ENCODE results near the gene CBLN1.

Gene CBLN1

DNA sequence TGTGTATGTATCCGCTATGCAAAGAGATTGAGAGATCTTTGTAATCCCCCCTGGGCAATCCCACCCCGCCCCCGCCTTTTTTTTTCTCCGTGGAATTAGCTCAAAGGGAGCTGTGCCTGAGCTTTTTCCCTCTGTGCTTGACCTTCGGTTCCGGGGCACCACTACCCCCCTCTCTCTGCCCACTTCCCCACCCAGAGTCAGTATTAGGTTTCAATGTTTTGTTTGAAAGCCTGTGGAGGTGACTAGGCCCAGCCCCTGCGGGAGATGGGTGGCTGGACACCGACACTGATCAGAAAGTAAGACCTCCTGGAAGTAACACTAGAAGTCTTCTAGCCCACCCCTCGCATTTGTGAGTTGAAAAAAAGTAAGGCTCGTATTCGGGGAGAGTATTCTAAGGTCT is 7.0 kb downstream of the CBLN1 start:
- DNase-seq (ENCODE audit: low read depth): no peak
- H3K4me3 ChIP-seq (ENCODE audit: low read length): no peak overlapping the region
- TF ChIP-seq, protein P1, sequence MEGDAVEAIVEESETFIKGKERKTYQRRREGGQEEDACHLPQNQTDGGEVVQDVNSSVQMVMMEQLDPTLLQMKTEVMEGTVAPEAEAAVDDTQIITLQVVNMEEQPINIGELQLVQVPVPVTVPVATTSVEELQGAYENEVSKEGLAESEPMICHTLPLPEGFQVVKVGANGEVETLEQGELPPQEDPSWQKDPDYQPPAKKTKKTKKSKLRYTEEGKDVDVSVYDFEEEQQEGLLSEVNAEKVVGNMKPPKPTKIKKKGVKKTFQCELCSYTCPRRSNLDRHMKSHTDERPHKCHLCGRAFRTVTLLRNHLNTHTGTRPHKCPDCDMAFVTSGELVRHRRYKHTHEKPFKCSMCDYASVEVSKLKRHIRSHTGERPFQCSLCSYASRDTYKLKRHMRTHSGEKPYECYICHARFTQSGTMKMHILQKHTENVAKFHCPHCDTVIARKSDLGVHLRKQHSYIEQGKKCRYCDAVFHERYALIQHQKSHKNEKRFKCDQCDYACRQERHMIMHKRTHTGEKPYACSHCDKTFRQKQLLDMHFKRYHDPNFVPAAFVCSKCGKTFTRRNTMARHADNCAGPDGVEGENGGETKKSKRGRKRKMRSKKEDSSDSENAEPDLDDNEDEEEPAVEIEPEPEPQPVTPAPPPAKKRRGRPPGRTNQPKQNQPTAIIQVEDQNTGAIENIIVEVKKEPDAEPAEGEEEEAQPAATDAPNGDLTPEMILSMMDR (conservative IDR thresholded peaks at IDR 0.05; ENCODE audit: low read length): no peak

DNA sequence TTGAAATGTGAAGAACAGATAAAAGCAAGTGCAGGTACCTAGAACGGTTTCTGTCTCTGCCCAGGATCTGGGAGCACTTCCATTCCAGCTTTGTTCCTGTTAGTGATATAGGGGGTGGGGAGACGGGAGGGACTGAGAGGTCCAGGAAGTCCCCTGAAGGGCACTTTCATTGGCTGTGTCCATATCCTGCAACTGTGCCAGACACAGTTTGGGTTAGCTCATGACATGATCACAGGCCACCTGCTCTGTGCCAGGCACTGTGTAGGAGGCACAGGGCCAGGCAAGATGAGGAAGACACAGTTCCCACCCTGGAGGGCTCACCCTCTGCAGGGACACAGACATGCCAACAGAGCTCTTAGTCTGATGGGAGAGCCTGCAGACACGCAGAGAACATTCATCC is 7.9 kb downstream of the CBLN1 start:
- TF ChIP-seq, protein P1 (conservative IDR thresholded peaks at IDR 0.05; ENCODE audit: low read length): no peak
- H3K4me3 ChIP-seq (ENCODE audit: low read length): no peak overlapping the region

DNA sequence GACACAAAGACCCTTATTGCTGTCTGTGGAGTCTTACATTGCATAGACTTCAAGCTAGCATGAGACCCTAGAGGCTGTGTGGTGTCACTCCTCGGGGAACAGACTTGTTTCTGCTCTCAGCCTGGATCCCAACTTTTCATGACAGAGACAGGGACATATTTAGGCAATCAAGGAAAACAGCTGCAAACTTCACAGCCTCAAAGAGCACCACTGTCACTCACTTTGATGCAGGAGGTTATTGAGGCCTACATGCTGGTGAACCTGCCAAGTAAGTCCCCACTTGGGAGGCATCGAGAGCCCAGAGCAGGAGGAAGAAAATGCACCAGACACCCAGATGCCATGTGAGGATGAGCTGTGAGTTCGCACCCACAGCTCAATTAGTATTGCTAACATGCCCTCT is 10.3 kb downstream of the CBLN1 start:
- TF ChIP-seq, protein P1 (conservative IDR thresholded peaks at IDR 0.05; ENCODE audit: low read length): no peak
- DNase-seq (ENCODE audit: low read depth): no peak
- H3K4me3 ChIP-seq (ENCODE audit: low read length): no peak overlapping the region

More for the DNA sequence above, 7.9 kb downstream of the CBLN1 start:
- DNase-seq (ENCODE audit: low read depth): no peak

DNA sequence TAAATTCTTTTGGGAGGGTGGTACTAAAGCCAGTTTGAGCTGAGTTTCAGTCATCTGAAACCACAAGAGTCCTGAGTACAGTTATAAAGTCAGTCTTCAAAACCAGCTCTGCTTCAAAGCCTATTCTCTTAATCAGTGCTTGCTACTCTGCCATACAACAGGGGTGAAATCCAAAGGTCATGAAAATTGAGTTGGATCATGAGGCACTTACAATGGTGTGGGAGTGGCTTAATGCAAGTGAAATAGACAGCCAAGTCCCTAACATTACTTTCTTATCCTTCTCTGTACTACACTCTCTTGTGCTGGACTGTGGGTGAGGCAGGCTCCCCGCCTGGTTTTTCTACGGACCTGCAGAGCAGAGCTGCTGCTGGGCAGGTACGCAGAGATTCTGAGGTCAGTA is 12.4 kb downstream of the CBLN1 start:
- TF ChIP-seq, protein P1 (conservative IDR thresholded peaks at IDR 0.05; ENCODE audit: low read length): no peak
- H3K4me3 ChIP-seq (ENCODE audit: low read length): no peak overlapping the region
- DNase-seq (ENCODE audit: low read depth): no peak

DNA sequence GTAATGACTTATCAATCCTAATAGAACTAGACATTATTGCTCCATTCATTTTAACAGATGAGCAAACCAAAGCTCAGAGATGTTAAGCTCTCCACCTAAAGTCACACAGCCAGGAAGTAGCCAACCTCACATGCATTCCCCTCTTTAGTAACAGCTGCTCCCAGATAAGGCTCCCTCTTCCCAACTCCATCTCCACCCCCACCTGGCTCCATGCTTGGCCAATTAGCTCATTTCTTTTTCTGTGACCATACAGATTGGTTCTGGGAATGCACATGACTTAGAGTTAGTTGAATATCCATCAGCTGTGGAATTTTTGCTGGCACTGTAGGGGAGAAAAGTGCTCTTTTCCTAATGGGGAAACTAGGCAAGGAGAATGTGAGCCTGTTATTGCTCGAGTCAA is 13.0 kb downstream of the CBLN1 start:
- TF ChIP-seq, protein P1 (conservative IDR thresholded peaks at IDR 0.05; ENCODE audit: low read length): no peak
- DNase-seq (ENCODE audit: low read depth): no peak
- no peak overlapping the region for H3K4me3 ChIP-seq (ENCODE audit: low read length)

DNA sequence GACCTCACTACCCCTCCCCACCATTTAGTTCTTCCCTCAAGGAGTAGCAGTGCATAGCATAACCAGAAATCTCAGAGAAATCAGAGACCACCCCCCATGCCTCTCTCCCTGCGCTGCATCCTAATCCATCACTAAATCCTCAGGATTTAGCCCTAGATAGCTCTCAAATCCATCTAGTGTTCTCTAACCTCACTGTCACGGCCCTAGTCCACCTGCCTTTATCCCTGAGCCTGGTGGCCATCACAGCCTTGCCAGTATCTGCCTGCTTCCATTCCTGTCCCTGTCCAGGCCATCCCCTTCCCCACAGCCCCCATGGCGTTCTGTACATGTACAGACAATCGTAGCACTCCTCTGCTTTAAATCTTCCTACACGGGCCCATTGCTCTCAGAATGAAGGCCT is 19.1 kb downstream of the CBLN1 start:
- TF ChIP-seq, protein P1 (conservative IDR thresholded peaks at IDR 0.05; ENCODE audit: low read length): no peak
- DNase-seq (ENCODE audit: low read depth): no peak
- H3K4me3 ChIP-seq (ENCODE audit: low read length): no peak overlapping the region

DNA sequence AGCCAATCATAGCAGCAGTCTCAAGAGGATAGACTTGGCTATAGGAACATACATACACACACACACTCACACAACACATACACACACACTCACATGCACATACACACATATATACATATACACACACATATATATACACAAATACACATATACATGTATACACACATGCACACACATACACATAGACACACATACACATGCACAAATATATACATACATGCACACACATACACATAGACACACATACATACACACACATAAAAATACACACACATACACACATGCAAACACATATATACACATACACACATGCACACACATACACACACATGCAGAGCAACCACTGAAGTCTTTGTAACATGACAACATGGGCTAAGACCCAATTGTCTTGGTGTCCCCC is 19.7 kb downstream of the CBLN1 start:
- TF ChIP-seq, protein P1 (conservative IDR thresholded peaks at IDR 0.05; ENCODE audit: low read length): no peak
- DNase-seq (ENCODE audit: low read depth): no peak
- H3K4me3 ChIP-seq (ENCODE audit: low read length): no peak overlapping the region

Measured in AG10803 (cell line).